Right lobe of liver (tissue), 4 donors: ENCODE data around the gene MAP3K3.

Experiments
- POLR2A ChIP-seq: fragments of 450-650 bp; IDR thresholded peaks from one replicate; pipeline ENCODE4 v1.6.1; 2017; ENCODE audit warnings: antibody characterized with exemption, mild to moderate bottlenecking
- TF ChIP-seq, protein P1 (sequence below), 4 donors: fragments of 200-600 bp in 3 of 4; fragments of 450-650 bp in 1 of 4; IDR thresholded peaks; one replicate each; pipeline versions ENCODE4 v1.5.1 to v1.8.0; 2016 to 2022; ENCODE audit warnings: antibody characterized with exemption in 4 of 4, mild to moderate bottlenecking in 2 of 4
- donor health status: DM: no; HTN: no; CAD: no.
- donor health status: DM: no; HTN: no; CAD: no.
- donor health status: DM: no; HTN: yes; CAD: no.

- TF ChIP-seq, protein P1, sequence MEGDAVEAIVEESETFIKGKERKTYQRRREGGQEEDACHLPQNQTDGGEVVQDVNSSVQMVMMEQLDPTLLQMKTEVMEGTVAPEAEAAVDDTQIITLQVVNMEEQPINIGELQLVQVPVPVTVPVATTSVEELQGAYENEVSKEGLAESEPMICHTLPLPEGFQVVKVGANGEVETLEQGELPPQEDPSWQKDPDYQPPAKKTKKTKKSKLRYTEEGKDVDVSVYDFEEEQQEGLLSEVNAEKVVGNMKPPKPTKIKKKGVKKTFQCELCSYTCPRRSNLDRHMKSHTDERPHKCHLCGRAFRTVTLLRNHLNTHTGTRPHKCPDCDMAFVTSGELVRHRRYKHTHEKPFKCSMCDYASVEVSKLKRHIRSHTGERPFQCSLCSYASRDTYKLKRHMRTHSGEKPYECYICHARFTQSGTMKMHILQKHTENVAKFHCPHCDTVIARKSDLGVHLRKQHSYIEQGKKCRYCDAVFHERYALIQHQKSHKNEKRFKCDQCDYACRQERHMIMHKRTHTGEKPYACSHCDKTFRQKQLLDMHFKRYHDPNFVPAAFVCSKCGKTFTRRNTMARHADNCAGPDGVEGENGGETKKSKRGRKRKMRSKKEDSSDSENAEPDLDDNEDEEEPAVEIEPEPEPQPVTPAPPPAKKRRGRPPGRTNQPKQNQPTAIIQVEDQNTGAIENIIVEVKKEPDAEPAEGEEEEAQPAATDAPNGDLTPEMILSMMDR (IDR thresholded peaks at IDR 0.05) = no peak
- no peak for TF ChIP-seq POLR2A
These were observed 29.9 kb downstream of the MAP3K3 start for GRCh38 chr17:63652106-63652505.
